Brain microvascular endothelial cell (primary cell): ENCODE results near the gene FAM24A.
"Not testable (repeated sequence)": the region's sequence is repeated elsewhere in the genome, so short reads cannot be mapped to it uniquely, and the experiment has no call there.

Experiments
- DNase-seq: peaks from one replicate; pipeline ENCODE4 v3.0.0-alpha.2; 2020
- H3K27ac ChIP-seq: fragments of 250-450 bp; sonication (Bioruptor Pico); 2 replicates; pipeline ENCODE4 v1.5.1; 2020; ENCODE audit warnings: mild to moderate bottlenecking, moderate library complexity
- H3K27me3 ChIP-seq: fragments of 250-450 bp; sonication (Bioruptor Pico); replicated peaks from 2 replicates; pipeline ENCODE4 v1.5.1; 2020; ENCODE audit warnings: mild to moderate bottlenecking
- H3K36me3 ChIP-seq: fragments of 250-450 bp; sonication (Bioruptor Pico); replicated peaks from 2 replicates; pipeline ENCODE4 v1.5.1; 2020; ENCODE audit warnings: mild to moderate bottlenecking
- H3K4me3 ChIP-seq: 2 replicates; pipeline ENCODE4 v1.5.1; 2011; ENCODE audit warnings: low read depth, mild to moderate bottlenecking, control low read depth, low read length, moderate library complexity
- in situ Hi-C: cut with HindIII; loops from 2 replicates; pipeline ENCODE4 v1.10.0; 2017; ENCODE audit warnings: low sequenced_read_pairs, low pct_ligation_motif_present
- TF ChIP-seq, protein P1 (sequence below): IDR thresholded peaks from 2 replicates; pipeline ENCODE4 v1.5.1; 2011; ENCODE audit warnings: low read depth, mild to moderate bottlenecking, moderate library complexity, low read length, control low read depth, inconsistent platforms; ENCODE audit errors: missing control alignments

FAM24A gene, protein sequence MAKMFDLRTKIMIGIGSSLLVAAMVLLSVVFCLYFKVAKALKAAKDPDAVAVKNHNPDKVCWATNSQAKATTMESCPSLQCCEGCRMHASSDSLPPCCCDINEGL

DNA sequence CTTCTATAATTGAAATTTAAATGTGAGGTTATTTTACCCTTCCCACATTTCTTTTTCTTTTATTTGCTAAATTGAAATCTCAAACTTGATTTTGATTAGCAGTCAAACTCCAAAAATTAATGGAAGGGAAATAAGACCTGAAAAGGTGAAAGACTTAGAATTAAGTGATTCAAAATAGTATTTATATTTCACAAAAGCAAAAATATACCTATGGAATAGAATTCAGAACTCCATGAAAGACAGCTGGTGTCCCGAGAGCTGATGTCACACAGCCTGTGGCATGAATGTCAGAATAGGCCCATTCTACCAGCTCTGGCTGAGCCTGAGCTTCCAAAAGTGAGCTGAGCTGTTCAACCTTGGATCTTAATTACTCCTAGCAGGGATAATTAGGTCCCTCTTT is at the start of gene FAM24A:
FAM24A (plus strand) TSS at position 301 of the 400 bp plus-strand sequence. CDS start 1,025 bp downstream, outside the sequence.
- no peak for DNase-seq
- in situ Hi-C loops = no loop called here
- TF ChIP-seq, protein P1, sequence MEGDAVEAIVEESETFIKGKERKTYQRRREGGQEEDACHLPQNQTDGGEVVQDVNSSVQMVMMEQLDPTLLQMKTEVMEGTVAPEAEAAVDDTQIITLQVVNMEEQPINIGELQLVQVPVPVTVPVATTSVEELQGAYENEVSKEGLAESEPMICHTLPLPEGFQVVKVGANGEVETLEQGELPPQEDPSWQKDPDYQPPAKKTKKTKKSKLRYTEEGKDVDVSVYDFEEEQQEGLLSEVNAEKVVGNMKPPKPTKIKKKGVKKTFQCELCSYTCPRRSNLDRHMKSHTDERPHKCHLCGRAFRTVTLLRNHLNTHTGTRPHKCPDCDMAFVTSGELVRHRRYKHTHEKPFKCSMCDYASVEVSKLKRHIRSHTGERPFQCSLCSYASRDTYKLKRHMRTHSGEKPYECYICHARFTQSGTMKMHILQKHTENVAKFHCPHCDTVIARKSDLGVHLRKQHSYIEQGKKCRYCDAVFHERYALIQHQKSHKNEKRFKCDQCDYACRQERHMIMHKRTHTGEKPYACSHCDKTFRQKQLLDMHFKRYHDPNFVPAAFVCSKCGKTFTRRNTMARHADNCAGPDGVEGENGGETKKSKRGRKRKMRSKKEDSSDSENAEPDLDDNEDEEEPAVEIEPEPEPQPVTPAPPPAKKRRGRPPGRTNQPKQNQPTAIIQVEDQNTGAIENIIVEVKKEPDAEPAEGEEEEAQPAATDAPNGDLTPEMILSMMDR = no peak
- no peaks in the 10 kb centered on the region for H3K36me3 ChIP-seq
- H3K4me3 ChIP-seq = no peak within 1 kb of the TSS
- H3K27ac ChIP-seq = no peak within 1 kb of the TSS
- H3K27me3 ChIP-seq = no peaks in the 10 kb centered on the region

DNA sequence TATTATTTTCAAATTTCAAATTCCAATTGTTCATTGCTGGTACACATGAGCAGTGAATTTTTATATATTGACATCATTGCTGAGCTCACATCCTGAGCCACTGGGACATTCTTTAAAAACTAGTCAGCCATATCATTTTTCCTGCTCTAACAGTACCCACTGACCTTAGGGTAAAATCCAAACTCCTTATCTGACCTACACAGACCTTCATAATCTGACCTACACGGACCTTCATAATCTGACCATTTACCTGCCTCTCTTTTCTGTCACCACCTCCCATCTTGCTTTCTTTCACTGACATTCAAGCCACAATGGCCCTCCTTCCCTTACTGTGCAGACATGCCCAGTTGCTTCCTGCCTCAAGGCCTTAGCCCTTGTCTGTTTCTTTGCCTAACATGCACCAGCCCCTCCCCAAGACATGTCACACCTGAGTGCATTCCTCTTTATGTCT is 48.7 kb upstream of the FAM24A start:
- DNase-seq = peak; percentile 53
- no peak overlapping the region for H3K4me3 ChIP-seq
- H3K27ac ChIP-seq = peak overlapping the region; percentile 57
- TF ChIP-seq, protein P1 = no peak
- no peaks in the 10 kb centered on the region for H3K36me3 ChIP-seq
- H3K27me3 ChIP-seq = no peaks in the 10 kb centered on the region
- in situ Hi-C loops = no loop called here

DNA sequence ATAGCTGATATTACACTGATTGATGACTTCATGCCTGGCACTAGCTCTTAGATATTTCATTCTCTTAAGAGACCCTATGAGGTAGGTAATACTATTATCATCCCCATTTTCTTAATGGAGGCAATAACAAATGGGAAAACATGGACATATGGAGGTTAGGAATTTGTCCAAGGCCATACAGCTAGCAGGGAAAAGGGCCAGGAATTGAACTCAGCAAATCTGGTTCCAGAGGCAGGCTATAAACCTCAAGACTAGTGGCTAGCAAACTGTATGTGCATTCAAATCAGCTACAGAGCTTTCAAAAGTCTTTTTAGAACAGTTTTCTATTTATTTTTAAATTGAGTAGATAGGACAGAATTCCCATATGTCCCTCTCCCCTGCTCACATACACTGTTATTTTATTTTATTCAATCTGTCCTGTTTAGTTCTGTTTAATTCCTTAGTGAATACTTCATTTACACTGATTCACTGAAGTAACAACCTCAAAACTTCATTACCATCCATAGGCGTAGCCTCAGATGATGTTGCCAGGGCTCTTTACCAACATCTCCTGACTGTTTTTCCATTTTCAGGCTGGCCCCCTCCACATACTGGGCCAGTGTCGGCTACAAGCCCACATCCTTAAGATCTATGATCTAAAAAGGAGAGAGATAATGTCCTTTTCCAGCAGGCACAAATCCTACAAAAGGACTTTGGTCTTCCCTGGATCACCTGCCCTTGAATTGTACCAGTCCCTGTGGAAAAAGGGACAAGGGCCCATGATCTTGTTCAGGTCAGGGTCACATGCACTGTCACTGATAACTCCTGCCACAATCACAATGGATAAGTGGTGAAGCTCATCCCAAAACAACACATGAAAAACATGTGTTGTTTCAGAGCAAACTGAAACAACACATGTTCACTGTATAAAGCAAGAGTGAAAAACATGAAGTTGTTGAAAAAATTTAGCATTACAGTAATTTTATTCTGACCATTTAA is 46.9 kb upstream of the FAM24A start:
- no peaks in the 10 kb centered on the region for H3K36me3 ChIP-seq
- H3K4me3 ChIP-seq = no peak overlapping the region
- no peaks in the 10 kb centered on the region for H3K27me3 ChIP-seq
- no peak overlapping the region for H3K27ac ChIP-seq
- DNase-seq = no peak
- in situ Hi-C loops = no loop called here
- TF ChIP-seq, protein P1 = no peak

DNA sequence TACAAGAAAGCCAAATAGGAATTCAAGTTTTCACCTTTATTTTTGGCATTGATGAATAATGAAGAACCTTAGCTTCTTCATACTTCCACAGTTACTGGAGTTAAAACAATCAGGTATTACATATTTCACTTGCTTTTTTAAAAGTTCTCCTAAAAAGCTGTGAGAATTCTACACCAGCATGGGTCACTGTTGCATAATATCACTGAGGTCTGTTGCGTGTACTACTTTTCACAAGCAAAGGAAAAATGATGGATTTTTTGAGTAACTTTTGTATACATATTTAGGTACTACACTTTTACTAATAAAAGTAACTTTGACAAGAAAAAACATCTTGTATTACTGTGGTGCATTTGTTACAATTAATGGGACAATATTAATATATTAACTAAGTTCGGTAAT is 46.2 kb upstream of the FAM24A start:
- H3K27ac ChIP-seq = no peak overlapping the region
- H3K27me3 ChIP-seq = no peaks in the 10 kb centered on the region
- no peaks in the 10 kb centered on the region for H3K36me3 ChIP-seq
- TF ChIP-seq, protein P1 = no peak
- DNase-seq = no peak
- in situ Hi-C loops = no loop called here
- no peak overlapping the region for H3K4me3 ChIP-seq

DNA sequence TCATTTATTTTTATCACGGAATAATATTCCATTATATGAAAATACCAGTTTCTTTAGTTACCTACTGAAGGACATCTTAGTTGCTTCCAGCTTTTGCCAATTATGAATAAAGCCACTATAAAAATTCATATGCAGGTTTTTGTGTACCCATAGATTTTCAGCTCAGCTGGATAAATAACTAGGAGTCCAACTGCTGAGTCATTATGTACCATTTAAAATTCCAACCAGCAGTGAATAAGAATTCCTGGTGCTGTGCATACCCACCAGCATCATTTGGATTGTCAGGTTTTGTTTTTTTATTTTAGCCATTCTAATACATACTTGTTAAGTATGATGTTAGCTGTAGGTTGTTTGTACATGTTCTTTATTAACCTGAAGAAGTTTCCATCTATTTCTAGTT is 45.5 kb upstream of the FAM24A start:
- in situ Hi-C loops = no loop called here
- no peaks in the 10 kb centered on the region for H3K36me3 ChIP-seq
- TF ChIP-seq, protein P1 = no peak
- DNase-seq = no peak
- H3K27ac ChIP-seq = peak overlapping the region; percentile 18
- H3K4me3 ChIP-seq = no peak overlapping the region
- H3K27me3 ChIP-seq = no peaks in the 10 kb centered on the region

DNA sequence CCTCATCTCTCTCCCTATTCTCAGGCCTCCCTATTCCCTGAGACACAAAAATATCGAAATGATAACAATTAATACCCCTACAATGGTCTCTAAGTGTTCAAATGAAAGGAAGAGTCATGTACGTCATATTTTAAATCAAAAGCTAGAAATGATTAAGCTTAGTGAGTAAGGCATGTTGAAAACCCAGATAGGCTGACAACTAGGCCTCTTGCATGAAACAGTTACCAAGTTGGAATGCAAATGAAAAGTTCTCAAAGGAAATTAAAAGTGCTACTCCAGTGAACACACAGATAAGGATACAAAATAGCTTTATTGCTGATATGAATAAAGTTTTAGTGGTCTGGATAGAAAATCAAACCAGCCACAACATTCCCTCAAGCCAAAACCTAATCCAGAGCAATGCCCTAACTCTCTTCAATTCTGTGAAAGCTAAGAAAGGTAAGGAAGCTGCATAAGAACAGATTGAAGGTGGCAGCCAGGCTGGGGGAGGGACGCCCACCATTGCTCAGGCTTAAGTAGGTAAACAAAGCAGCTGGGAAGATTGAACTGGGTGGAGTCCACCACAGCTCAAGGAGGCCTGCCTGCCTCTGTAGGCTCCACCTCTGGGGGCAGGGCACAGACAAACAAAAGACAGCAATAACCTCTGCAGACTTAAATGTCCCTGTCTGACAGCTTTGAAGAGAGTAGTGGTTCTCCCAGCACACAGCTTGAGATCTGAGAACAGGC is 43.5 kb upstream of the FAM24A start:
- H3K27ac ChIP-seq = peak overlapping the region; percentile 34
- H3K36me3 ChIP-seq, DNase-seq, in situ Hi-C loops, H3K4me3 ChIP-seq, H3K27me3 ChIP-seq: not testable (repeated sequence)

DNA sequence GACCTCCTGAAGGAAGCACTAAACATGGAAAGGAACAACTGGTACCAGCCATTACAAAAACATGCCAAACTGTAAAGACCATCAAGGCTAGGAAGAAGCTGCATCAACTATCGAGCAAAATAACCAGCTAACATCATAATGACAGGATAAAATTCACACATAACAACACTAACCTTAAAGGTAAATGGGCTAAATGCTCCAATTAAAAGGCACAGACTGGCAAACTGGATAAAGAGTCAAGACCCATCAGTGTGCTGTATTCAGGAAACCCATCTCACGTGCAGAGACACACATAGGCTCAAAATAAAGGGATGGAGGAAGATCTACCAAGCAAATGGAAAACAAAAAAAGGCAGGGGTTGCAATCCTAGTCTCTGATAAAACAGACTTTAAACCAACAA is 41.6 kb upstream of the FAM24A start:
- H3K27ac ChIP-seq, H3K4me3 ChIP-seq, DNase-seq: not testable (repeated sequence)

DNA sequence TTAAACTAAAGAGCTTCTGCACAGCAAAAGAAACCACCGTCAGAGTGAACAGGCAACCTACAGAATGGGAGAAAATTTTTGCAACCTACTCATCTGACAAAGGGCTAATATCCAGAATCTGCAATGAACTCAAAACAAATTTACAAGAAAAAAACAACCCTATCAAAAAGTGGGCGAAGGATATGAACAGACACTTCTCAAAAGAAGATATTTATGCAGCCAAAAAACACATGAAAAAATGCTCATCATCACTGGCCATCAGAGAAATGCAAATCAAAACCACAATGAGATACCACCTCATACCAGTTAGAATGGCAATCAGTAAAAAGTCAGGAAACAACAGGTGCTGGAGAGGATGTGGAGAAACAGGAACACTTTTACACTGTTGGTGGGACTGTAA is 38.5 kb upstream of the FAM24A start:
- DNase-seq, H3K36me3 ChIP-seq, H3K27me3 ChIP-seq, H3K27ac ChIP-seq, in situ Hi-C loops, H3K4me3 ChIP-seq: not testable (repeated sequence)

More for the DNA sequence above, 41.6 kb upstream of the FAM24A start:
- H3K27me3 ChIP-seq, in situ Hi-C loops, H3K36me3 ChIP-seq: not testable (repeated sequence)
